NCI-H2227 treated with DMSO at 0.1 percent for 48 hours (cell line): ENCODE data around the gene XG.
"Not testable (repeated sequence)": the region's sequence is repeated elsewhere in the genome, so short reads cannot be mapped to it uniquely, and the experiment has no call there.

Experiments used
- DNase-seq: peaks from one replicate; lab custom pipeline; 2025; lab: John Stamatoyannopoulos, UW

The XG gene

GRCh38 chrX:2780472-2781225 is 28.8 kb downstream of the XG start:
- DNase-seq, result not testable (repeated sequence)

GRCh38 chrX:2781226-2781571 is 29.4 kb downstream of the XG start:
- DNase-seq, result no peak

- DNase-seq, result no peak
Measured at GRCh38 chrX:2781698-2782097, 29.9 kb downstream of the XG start.

- no peak for DNase-seq
Measured at GRCh38 chrX:2782171-2782570, 30.3 kb downstream of the XG start.

GRCh38 chrX:2782778-2783177 is 30.9 kb downstream of the XG start:
- DNase-seq, result no peak

- DNase-seq, result no peak
Measured at GRCh38 chrX:2784026-2784425, 32.2 kb downstream of the XG start.

- DNase-seq, result no peak
Measured at GRCh38 chrX:2785538-2785937, 33.7 kb downstream of the XG start.

- no peak for DNase-seq
Measured at GRCh38 chrX:2788980-2789379, 37.1 kb downstream of the XG start.

- no peak for DNase-seq
Measured at GRCh38 chrX:2789569-2789968, 37.7 kb downstream of the XG start.

- DNase-seq, result no peak
Measured at GRCh38 chrX:2793752-2794151, 41.9 kb downstream of the XG start.

GRCh38 chrX:2794336-2794735 is 42.5 kb downstream of the XG start:
- no peak for DNase-seq

- not testable (repeated sequence) for DNase-seq
Measured at GRCh38 chrX:2796808-2797207, 45.0 kb downstream of the XG start.

GRCh38 chrX:2799369-2799768 is 47.5 kb downstream of the XG start:
- DNase-seq, result no peak

GRCh38 chrX:2799980-2800379 is 48.1 kb downstream of the XG start:
- DNase-seq, result not testable (repeated sequence)

- no peak for DNase-seq
Measured at GRCh38 chrX:2801223-2801622, 49.4 kb downstream of the XG start.

GRCh38 chrX:2802376-2803090 is 50.7 kb downstream of the XG start:
- DNase-seq, result not testable (repeated sequence)

- not testable (repeated sequence) for DNase-seq
Measured at GRCh38 chrX:2803486-2803885, 51.6 kb downstream of the XG start.

GRCh38 chrX:2804106-2804843 is 52.4 kb downstream of the XG start:
- DNase-seq, result not testable (repeated sequence)

- DNase-seq, result not testable (repeated sequence)
Measured at GRCh38 chrX:2804858-2805257, 53.0 kb downstream of the XG start.

GRCh38 chrX:2811271-2811670 is 59.4 kb downstream of the XG start:
- DNase-seq, result no peak

GRCh38 chrX:2812161-2812907 is 60.5 kb downstream of the XG start:
- not testable (repeated sequence) for DNase-seq

- no peak for DNase-seq
Measured at GRCh38 chrX:2817036-2817435, 65.2 kb downstream of the XG start.
